Mammary epithelial cell (primary cell): ENCODE measurements around the gene CPNE2.

Experiments used
- EZH2 ChIP-seq: IDR thresholded peaks from 2 replicates; pipeline ENCODE4 v1.6.1; 2012; ENCODE audit warnings: low read length, inconsistent platforms, borderline replicate concordance
- TF ChIP-seq, protein P1 (sequence below), 2 donors: IDR thresholded peaks in 1 of 2; conservative IDR thresholded peaks in 1 of 2; 2 replicates each; pipeline ENCODE4 v1.5.1; 2011 to 2012; ENCODE audit warnings: inconsistent platforms in 2 of 2, low read length in 2 of 2, mild to moderate bottlenecking in 2 of 2, control low read depth in 1 of 2, low read depth in 1 of 2; ENCODE audit not compliant: insufficient read depth in 1 of 2; ENCODE audit errors: extremely low read depth in 1 of 2

DNA sequence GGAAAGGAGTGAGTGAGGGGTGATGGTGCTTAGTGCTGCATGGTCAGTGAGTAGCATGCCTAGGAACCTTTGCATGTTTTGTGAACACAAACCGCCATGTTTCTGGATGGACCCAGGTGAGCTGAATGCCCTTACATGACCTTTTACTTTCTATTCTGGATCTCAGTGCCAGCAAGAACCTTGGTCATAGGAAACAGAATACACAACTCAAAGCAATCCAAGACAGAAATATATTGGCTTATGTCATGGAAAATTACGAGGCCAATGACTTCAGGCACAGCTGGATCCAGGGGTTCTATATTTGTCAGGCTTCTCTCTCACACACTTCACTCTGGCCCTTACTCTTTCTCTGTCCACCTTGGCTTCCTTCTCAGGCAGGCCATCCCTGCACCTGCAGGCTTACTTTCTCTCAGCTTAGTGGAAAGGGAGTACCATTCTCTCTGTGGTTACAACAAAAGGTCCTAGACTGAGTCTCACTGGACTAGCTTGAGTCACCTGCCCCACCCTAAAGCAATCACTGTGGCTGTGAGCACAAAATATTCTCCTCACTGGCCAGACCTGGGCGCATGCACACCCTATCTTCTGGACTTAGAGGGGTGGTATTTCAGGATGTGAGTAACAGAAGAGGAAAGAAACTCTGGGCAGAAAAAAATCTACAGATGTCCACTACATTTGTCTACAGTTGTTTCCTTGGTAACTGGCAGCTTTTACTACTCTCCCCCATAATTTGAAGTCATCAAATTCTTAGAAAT lies 20.4 kb upstream of the CPNE2 start:
- TF ChIP-seq, protein P1, sequence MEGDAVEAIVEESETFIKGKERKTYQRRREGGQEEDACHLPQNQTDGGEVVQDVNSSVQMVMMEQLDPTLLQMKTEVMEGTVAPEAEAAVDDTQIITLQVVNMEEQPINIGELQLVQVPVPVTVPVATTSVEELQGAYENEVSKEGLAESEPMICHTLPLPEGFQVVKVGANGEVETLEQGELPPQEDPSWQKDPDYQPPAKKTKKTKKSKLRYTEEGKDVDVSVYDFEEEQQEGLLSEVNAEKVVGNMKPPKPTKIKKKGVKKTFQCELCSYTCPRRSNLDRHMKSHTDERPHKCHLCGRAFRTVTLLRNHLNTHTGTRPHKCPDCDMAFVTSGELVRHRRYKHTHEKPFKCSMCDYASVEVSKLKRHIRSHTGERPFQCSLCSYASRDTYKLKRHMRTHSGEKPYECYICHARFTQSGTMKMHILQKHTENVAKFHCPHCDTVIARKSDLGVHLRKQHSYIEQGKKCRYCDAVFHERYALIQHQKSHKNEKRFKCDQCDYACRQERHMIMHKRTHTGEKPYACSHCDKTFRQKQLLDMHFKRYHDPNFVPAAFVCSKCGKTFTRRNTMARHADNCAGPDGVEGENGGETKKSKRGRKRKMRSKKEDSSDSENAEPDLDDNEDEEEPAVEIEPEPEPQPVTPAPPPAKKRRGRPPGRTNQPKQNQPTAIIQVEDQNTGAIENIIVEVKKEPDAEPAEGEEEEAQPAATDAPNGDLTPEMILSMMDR (conservative IDR thresholded peaks at IDR 0.05 in 1 of 2, IDR thresholded peaks at IDR 0.05 in 1 of 2; ENCODE audit: extremely low read depth in 1 of 2, insufficient read depth in 1 of 2, low read depth in 1 of 2, low read length in 2 of 2), result no peak
- no peak for TF ChIP-seq EZH2
